HuH-7 (cell line): Measurements from ENCODE around the gene TIGD2.
"Not testable (repeated sequence)": the region's sequence is repeated elsewhere in the genome, so short reads cannot be mapped to it uniquely, and the experiment has no call there.

Source experiments
- DNase-seq: peaks from one replicate; pipeline ENCODE4 v3.0.0; 2011; ENCODE audit warnings: low spot score

TIGD2 gene

DNA sequence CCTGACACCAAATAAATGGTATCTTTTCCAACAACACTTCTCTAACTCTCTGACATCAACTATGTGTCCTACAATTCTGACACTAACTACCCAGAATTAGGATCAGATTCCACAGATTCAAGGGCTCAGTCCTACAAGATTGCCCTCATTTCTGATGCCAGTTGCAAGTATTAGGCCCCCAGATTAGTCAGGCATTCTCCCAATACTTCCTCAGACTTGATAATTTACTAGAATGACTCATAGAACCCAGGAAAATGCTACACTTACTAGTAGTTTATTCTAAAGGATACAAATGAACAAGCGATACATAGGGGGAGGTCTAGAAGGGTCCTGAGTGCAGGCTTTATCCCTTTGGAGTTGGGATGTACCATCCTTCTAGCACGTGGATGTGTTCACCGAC lies 8.5 kb downstream of the TIGD2 start:
- DNase-seq = no peak

DNA sequence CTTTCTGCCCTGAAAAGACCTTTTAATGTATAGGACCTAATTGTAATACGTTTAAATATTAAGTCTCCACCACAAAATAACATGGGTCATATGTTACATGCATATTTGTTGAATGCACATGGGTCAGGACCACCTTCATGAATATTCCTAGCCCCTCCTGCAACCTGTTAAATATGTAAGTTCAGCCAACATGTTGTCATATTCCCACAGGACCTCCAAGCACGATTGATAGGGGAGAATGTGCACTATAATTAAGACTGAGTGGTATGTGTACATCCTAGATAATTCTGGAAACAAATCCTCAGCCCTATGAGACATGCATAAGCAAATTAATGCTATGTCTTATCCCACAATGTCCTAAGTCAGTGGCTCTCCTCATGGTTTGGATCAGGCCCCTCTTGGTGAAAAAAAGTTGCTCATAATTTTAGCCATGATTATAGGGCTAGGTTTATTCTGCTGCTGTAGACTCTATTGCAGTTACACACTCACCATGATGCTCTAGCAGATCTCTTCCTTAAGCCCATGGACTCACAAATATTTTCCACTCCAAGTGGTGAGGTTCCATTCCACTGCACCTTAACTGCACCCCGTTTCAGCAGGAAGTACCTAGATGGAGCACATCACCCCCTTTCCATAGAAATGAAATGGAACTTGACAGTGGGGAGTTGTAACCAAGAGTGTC lies 10.2 kb downstream of the TIGD2 start:
- no peak for DNase-seq

DNA sequence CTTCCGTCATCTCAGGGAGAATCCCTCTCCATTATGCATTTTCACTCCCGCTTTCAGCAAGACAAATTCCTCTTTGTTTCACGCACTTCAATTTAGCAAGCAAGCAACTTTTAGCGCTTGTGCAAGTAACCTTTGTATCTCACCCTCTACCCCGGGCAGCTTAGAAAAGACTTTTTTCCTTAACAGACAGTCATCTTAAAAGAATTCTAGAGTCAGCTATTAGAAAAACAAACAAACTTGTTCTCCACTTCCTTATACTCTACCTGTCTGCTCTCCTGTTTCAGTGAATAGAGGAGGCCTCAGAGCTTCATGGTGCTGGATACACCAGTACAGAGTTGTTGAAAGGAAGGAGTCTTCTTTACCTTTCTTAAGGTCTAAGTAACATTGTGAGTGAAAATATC lies 12.1 kb downstream of the TIGD2 start:
- no peak for DNase-seq

GRCh38 chr4:89125901-89126782 lies 14.8 kb downstream of the TIGD2 start:
- no peak for DNase-seq

DNA sequence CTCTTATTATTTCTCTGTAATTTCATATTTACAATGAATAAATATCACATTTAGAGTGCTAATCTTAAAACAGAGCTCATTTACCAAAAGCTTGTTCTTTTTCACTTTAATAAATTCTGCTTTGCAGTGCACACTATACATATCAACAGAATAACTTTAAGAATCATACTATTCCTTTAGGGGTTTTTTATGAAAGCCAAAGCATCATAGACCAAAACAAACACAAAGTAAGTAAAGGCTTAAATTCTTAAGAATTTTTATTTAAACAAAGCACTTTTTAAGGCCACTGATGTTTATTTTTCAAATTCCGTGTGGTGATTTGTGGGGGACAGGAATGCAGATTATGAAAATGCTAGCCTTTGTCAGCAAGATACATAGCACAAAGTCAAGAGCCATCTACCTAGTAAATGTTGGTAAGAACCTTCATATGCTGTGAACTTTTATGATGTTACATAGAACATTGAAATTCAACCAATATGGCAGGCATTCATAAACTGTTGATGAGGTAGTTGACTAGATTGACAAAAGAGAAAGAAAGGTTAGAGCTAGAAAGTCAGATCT lies 17.8 kb downstream of the TIGD2 start:
- no peak for DNase-seq

DNA sequence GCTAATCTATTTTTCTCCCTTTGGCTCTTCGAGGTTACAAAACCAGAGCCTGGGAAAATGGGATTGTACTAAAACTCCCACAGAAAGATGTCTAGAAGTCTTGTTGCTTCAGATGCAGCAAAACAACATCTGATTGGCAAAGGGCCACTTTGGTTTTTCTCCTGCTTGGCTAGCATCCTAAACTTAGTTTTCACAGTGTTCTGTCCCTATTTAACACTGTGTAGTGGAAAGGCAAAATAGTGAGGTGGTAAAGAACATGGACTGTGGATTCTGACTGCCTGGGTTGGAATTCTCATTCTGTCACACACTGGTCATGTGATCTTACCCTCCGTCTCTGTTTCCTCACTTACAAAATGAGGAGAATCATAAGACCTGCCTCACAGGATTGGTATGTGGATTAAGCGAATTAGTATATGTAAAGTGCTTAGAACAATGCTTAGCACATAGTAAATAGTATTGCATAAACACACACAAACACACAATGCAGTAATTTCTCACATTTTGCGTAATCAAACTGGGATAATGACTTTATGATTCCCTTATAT lies 23.5 kb downstream of the TIGD2 start:
- DNase-seq = no peak

DNA sequence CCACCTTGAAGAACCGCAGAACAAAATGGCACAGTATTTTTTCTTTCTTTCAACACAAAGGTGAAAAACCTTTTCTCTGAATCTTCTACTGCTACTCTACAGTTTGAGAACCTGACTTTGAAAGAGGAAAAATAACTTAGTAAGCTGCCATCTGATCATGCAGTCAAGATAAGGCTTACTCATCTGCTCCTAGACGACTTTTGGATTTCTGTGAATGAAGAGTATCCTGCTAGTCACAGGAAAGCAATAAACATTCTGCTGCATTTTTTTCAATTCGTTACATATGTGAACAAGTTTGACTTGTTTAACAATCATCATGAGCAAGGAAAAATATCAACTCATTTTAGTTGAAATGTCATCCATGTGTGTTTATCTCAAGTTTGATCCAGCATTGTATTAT lies 25.2 kb downstream of the TIGD2 start:
- no peak for DNase-seq

- DNase-seq = no peak
Measured at GRCh38 chr4:89137231-89137630, 25.9 kb downstream of the TIGD2 start.

- DNase-seq = no peak
Measured at GRCh38 chr4:89137695-89138094, 26.4 kb downstream of the TIGD2 start.

DNA sequence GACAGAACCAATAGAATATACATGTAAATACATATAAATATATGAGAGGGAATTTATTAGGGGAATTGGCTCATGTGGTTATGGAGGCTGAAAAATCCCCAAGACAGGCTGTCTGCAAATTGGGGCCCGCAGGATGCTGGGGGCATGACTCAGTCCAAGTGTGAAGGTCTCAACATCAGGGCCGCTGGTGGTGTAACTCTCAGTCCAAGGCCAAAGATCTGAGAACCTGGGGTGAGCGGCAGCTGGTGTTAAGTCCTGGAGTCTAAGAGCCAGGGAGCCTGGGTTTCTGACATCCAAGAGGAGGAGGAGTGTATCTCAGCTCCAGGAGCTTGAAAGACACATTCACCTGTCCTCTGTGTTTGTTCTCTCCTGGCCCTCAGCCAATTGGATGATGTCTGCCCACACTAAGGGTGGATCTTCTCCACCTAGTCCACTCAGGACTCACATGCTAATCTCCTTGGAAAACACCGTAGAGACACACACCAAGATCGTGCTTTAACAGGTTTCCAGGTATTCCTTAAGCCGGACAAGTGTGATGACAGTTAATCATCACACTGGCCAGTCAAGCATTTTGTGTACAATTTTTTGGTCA lies 28.9 kb downstream of the TIGD2 start:
- DNase-seq = no peak

GRCh38 chr4:89142691-89143669 lies 31.6 kb downstream of the TIGD2 start:
- no peak for DNase-seq

DNA sequence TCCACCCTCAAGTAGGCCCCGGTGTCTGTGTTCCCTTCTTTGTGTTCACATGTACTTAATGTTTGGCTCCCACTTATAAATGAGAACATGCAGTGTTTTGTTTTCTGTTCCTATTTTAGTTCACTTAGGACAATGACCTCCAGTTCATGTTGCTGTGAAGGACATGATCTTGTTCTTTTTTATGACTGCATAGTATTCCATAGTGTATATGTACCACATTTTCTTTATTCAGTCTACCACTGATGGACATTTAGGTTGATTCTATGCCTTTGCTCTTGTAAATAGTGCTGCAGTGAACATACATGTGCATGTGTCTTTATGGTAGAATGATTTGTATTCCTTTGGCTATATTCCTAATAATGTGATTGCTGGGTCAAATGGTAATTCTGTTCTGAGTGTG lies 33.3 kb downstream of the TIGD2 start:
- not testable (repeated sequence) for DNase-seq

DNA sequence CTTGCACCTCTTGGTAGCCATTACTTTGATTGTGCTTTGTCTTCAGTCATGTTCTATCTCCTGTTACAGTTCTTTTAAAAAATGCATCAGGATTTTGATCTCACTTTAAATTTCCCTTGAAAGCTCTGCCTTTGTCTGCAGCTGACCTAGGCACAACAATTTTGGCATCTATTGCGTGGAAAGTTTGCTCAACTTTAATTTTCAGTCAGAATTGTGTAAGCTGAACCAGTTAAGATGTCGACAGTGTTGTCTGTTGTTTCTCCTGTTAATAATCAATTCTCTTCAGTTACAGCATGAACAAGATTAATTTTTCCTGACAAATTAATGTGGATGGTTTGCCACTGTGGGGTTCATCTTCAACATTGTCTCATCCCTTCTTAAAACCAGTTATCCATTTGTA lies 34.9 kb downstream of the TIGD2 start:
- DNase-seq = no peak

DNA sequence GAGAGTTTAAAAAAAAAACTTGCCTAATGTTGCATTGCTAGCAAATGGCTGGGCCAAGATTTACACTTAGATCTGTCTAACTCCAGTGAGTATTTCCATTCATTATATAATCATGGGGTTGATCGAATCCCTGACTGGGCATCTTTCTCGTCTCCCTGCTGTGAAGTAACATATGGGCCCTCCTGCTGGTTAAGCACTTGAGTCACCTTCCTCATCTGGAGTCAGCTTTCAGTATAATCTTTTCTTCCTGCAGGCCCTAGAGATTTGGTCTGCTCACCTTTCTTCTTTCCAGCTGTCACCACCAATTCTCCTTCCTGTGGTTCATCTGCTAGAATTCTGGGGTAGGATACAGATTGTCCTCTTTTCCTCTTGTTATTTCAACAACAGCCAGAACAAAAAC lies 41.6 kb downstream of the TIGD2 start:
- no peak for DNase-seq

DNA sequence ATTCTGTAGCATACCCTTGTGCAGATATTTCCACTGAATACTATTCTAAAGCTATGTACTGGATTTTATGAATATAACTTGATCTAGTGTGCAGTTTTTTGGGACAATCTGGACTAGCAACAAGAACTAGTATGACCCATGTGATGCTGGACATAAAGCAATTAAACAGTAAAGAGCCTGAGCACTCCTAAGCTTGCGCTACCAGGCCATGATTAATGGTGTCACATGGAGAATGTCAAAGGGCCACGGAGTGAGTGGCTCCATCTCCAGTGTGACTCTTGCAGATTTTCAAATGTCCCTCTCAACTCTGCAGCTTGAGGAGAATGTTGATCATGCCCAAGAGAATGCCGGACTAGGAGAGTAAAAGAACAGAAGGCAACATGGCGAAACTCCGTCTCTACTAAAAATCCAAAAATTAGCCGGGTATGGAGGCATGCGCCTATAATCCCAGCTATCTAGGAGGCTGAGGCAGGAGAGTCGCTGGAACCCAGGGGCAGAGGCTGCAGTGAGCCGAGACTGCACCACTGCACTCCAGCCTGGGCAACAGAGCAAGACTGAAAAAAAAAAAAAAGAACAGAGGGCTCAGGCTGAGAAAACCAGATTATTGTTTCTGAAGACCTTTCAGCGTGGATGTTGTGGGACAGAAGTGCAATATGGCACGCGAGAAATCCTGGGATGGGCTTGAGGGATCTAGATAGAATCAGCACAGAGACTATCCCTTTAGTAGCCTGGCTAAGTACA lies 45.0 kb downstream of the TIGD2 start:
- DNase-seq = no peak

GRCh38 chr4:89157488-89158024 lies 46.2 kb downstream of the TIGD2 start:
- DNase-seq = no peak

GRCh38 chr4:89158884-89159503 lies 47.7 kb downstream of the TIGD2 start:
- DNase-seq = no peak

GRCh38 chr4:89160806-89161205 lies 49.5 kb downstream of the TIGD2 start:
- DNase-seq = no peak

DNA sequence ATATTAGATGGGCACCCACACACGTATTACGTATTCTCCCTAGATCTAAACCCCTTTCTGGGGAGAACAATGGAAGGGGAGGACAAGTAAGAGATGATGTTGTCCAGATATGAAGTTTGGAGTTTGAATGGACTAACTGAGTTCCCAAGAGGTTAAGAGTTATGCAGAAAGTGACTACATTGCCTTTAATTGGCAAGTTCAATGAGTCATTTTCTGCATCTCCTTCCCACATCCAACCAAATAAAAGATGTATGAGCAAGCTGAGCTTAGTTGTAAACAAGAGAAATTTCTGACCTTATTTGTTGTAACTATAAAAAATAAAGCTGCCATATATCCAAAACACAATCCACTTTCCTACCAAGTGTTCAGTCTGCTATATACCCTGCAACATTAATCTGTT lies 50.5 kb downstream of the TIGD2 start:
- DNase-seq = no peak

GRCh38 chr4:89162496-89162895 lies 51.2 kb downstream of the TIGD2 start:
- DNase-seq = no peak
